Smooth muscle cell of bladder (primary cell): Measurements from ENCODE around the gene SEMA4D. TPM values are rescaled to one million over a fixed set of nuclear protein-coding genes. Genes with fewer than 3 reads are reported as not detected.

ENCODE experiments used
- total RNA-seq: library from RNA; depleted of rRNA; stranded (reverse); fragments of >200 nt; gene quantifications from 2 replicates; pipeline ENCODE4 v1.2.3, GENCODE V29; 2014

SEMA4D gene, protein sequence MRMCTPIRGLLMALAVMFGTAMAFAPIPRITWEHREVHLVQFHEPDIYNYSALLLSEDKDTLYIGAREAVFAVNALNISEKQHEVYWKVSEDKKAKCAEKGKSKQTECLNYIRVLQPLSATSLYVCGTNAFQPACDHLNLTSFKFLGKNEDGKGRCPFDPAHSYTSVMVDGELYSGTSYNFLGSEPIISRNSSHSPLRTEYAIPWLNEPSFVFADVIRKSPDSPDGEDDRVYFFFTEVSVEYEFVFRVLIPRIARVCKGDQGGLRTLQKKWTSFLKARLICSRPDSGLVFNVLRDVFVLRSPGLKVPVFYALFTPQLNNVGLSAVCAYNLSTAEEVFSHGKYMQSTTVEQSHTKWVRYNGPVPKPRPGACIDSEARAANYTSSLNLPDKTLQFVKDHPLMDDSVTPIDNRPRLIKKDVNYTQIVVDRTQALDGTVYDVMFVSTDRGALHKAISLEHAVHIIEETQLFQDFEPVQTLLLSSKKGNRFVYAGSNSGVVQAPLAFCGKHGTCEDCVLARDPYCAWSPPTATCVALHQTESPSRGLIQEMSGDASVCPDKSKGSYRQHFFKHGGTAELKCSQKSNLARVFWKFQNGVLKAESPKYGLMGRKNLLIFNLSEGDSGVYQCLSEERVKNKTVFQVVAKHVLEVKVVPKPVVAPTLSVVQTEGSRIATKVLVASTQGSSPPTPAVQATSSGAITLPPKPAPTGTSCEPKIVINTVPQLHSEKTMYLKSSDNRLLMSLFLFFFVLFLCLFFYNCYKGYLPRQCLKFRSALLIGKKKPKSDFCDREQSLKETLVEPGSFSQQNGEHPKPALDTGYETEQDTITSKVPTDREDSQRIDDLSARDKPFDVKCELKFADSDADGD
- total RNA-seq: 0.09 and 0.71 TPM in 2 replicates

DNA sequence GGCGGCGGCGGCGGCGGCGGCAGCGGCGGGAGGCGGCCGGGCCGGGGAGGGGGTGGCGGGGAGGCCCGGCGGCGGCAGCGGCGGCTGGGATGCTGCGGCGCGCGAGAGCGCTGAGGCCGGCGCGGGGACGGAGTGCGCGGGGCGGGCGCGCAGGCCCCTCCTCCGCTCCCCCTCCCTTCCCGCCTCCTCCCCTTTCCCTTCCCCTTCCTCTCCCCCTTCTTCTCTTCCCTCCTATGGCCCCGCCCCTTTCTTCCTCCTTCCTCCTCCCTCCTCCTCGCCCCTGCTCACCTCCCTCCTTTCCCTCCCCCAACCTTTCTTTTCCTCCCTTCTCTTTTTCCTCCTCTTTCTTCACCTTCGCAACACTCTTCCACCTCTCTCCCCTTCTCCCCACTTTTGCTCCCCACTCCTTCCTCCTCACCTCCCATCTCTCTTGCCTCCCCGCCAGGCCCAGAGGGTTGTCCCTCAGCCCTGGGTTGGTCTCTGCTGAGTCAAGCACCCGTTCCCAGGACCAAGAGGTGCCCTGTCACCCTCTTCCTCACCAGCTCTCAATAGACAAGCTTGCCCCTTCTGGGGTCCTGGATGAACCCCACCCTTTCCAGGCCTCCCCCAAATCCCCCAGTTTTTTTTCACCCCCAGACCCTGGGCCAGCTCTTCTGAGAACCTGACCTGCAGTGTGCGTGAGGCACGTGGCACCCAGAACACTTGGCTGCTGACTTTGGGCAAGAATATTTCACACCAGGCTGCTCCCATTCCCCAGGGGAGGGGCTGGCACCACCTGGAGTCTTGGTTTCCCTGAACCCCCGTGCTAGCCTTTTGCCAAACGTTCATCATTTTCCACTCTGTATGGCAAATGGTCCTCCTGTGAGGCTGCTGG is at the start of gene SEMA4D:
Gene SEMA4D, minus strand, starts transcription at position 136 of the 874 bp plus-strand sequence. CDS start 92,657 bp downstream, outside the sequence.

DNA sequence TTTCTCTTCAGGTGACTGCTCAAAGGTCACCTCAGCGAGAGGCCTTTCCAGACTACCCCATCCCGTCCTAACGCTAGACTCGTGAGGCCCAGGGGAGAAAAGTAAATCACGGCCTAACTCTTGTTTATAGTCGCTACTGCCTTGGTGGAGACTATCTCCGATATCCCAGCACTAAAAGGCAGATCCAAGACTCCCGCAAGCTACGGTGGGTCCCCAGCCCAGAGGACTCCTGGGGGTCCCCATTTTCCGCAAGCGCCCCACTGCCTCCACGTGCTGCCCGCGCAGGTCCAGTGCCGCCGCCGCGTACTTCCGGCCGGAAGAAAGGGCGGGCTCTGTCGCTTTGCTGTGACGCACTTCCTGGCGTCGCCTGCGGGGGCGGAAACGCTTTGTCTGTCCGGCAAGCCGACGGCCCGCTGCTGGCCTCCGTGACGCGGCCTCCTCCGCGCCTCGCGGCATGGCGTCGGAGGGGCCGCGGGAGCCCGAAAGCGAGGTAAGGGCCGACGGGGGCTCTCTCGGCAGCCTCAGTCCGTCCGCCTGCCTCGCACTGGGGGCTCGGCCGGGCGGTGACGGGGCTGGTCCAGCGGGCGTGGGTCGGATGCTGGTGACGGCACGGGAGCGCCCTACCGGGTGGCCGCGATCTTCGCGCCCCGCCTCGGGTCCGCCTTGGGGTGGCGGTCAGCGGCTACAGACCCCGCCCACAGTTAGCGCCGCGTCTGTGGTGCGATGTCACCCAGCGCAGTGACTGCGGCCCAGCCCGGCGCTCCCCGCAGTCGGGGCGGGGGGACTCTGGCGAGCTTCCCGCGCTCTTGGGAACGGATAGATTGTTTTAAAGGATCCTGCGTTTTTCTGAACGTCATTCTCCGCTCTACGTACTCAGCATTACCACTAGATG is 179.5 kb downstream of the SEMA4D start, which contains the start of gene SECISBP2:
Gene SECISBP2, plus strand, starts transcription at position 378 of the 892 bp plus-strand sequence. Its CDS starts 77 bp downstream, at position 455.

Other genes starting within 250 kb of the SEMA4D start
- 24.7 and 27.3 TPM in 2 replicates for gene CKS2, start 186.9 kb downstream of the SEMA4D start, total RNA-seq
- 24.0 and 24.7 TPM in 2 replicates for gene SECISBP2, start 179.6 kb downstream of the SEMA4D start, total RNA-seq
- gene GADD45G, start 106.9 kb upstream of the SEMA4D start, total RNA-seq: 1.00 and 1.5 TPM in 2 replicates